HepG2 (cell line): ENCODE data around the gene C1QTNF5. TPM values are rescaled to one million over a fixed set of nuclear protein-coding genes. Genes with fewer than 3 reads are reported as not detected.

Source experiments
- GLMP ChIP-seq: sonication (generic); formaldehyde crosslinking; IDR thresholded peaks from 2 replicates; pipeline ENCODE4 v1.9.0; 2021; ENCODE audit warnings: missing genetic modification reagents, mild to moderate bottlenecking, borderline replicate concordance
- GPN1 ChIP-seq: sonication (generic); formaldehyde crosslinking; IDR thresholded peaks from 2 replicates; pipeline ENCODE4 v1.5.1; 2020; ENCODE audit warnings: missing genetic modification reagents, borderline replicate concordance
- HNRNPH1 ChIP-seq: fragments of 200-400 bp; formaldehyde crosslinking; optimal IDR thresholded peaks from 2 replicates; pipeline ENCODE3; 2017; ENCODE audit warnings: mild to moderate bottlenecking, low read depth, low read length
- MAX ChIP-seq: IDR thresholded peaks from 2 replicates; pipeline ENCODE4 v1.6.1; 2012; ENCODE audit warnings: inconsistent platforms
- MYC ChIP-seq: sonication (generic); formaldehyde crosslinking; IDR thresholded peaks from 2 replicates; pipeline ENCODE4 v1.9.0; 2021; ENCODE audit warnings: missing genetic modification reagents, borderline replicate concordance
- NFATC3 ChIP-seq: sonication (generic); formaldehyde crosslinking; IDR thresholded peaks from 2 replicates; pipeline ENCODE4 v1.5.1; 2020; ENCODE audit warnings: mild to moderate bottlenecking, missing genetic modification reagents
- NR2F1 ChIP-seq, 2 experiments: fragments of 450-650 bp in 1 of 2; formaldehyde crosslinking in 1 of 2; IDR thresholded peaks; 2 replicates each; pipeline versions ENCODE4 v1.5.0 to v1.6.1; 2016 to 2020; ENCODE audit warnings: mild to moderate bottlenecking in 1 of 2, missing compliant biosample characterization in 1 of 2, missing genetic modification reagents in 1 of 2, moderate library complexity in 1 of 2
- PCBP2 ChIP-seq: fragments of 200-400 bp; formaldehyde crosslinking; optimal IDR thresholded peaks from 2 replicates; pipeline ENCODE3; 2018; ENCODE audit warnings: low read length, low read depth; ENCODE audit not compliant: poor library complexity, severe bottlenecking
- RBAK ChIP-seq: sonication (generic); formaldehyde crosslinking; IDR thresholded peaks from 2 replicates; pipeline ENCODE4 v1.5.1; 2020; ENCODE audit warnings: mild to moderate bottlenecking, missing genetic modification reagents
- SKIL ChIP-seq: sonication (generic); formaldehyde crosslinking; IDR thresholded peaks from 2 replicates; pipeline ENCODE4 v1.8.0; 2022; ENCODE audit warnings: missing genetic modification reagents, mild to moderate bottlenecking, moderate library complexity, borderline replicate concordance
- SMARCE1 ChIP-seq: fragments of 450-650 bp; IDR thresholded peaks from 2 replicates; pipeline ENCODE4 v1.6.1; 2017; ENCODE audit warnings: borderline replicate concordance
- TAF1 ChIP-seq: sonication (generic); formaldehyde crosslinking; IDR thresholded peaks from 2 replicates; pipeline ENCODE4 v1.4.0; 2020; ENCODE audit warnings: missing genetic modification reagents
- TEAD2 ChIP-seq: sonication (generic); formaldehyde crosslinking; IDR thresholded peaks from 2 replicates; pipeline ENCODE4 v1.9.0; 2021; ENCODE audit warnings: missing genetic modification reagents
- ZNF10 ChIP-seq: sonication (generic); formaldehyde crosslinking; IDR thresholded peaks from 2 replicates; pipeline ENCODE4 v1.4.0; 2020; ENCODE audit warnings: mild to moderate bottlenecking, low read depth, missing genetic modification reagents, borderline replicate concordance
- ZNF235 ChIP-seq: sonication (generic); formaldehyde crosslinking; IDR thresholded peaks from 2 replicates; pipeline ENCODE4 v1.8.1; 2023; ENCODE audit warnings: mild to moderate bottlenecking, missing genetic modification reagents, borderline replicate concordance
- ZNF543 ChIP-seq: sonication (generic); formaldehyde crosslinking; IDR thresholded peaks from 2 replicates; pipeline ENCODE4 v1.4.0; 2020; ENCODE audit warnings: mild to moderate bottlenecking, missing genetic modification reagents
- ZNF609 ChIP-seq: sonication (generic); formaldehyde crosslinking; IDR thresholded peaks from 2 replicates; pipeline ENCODE4 v1.4.0; 2020; ENCODE audit warnings: mild to moderate bottlenecking, missing genetic modification reagents, borderline replicate concordance
- ZNF644 ChIP-seq: IDR thresholded peaks from 2 replicates; pipeline ENCODE4 v1.6.1; 2016; ENCODE audit warnings: low read depth
- ZNF709 ChIP-seq: sonication (generic); formaldehyde crosslinking; IDR thresholded peaks from 2 replicates; pipeline ENCODE4 v1.5.0; 2020; ENCODE audit warnings: mild to moderate bottlenecking, missing genetic modification reagents
- polyA plus RNA-seq, 8 experiments: library from polyadenylated mRNA; depleted of rRNA in 3 of 8; stranded (reverse) in 7 of 8; unstranded in 1 of 8; fragments of >200 nt; fragmentation: Illumina TruSeq in 4 of 8; extraction: Trizol in 4 of 8; gene quantifications; 2 replicates each; pipeline versions ENCODE4 v1.2.1 to v1.2.3, GENCODE V29; 2011 to 2016; ENCODE audit warnings: low read depth in 4 of 8, missing spikeins in 1 of 8, mixed read lengths in 1 of 8; ENCODE audit not compliant: insufficient read depth in 1 of 8
- total RNA-seq, 5 experiments: library from RNA; depleted of rRNA; stranded (reverse); fragments of >200 nt; fragmentation: Illumina TruSeq; extraction: Trizol; gene quantifications; 2 replicates each; pipeline ENCODE4 v1.2.3, GENCODE V29; 2016; ENCODE audit warnings: low read depth in 1 of 5
- TF ChIP-seq, protein P1 (sequence below): sonication (generic); formaldehyde crosslinking; IDR thresholded peaks from 2 replicates; pipeline ENCODE4 v1.5.0; 2020; ENCODE audit warnings: missing genetic modification reagents, mild to moderate bottlenecking, borderline replicate concordance

C1QTNF5 gene
- total and polyA plus RNA-seq, 2 of the 13 experiments (the other 11 are each of a cell fraction or from before 2014, with no cell fraction given), result 0.86 to 1.2 TPM

- TF ChIP-seq TEAD2 (CRISPR knock-in tag) (no peak), ZNF235 (CRISPR knock-in tag) (no peak), GPN1 (CRISPR knock-in tag) (no peak), NR2F1 (CRISPR knock-in tag; IDR thresholded peaks at IDR 0.05) (no peak), SKIL (CRISPR knock-in tag) (peak; percentile 47; the same call in 1 of the 2 replicates), ZNF609 (no peak), GLMP (CRISPR knock-in tag) (no peak), ZNF543 (CRISPR knock-in tag) (no peak), ZNF10 (CRISPR knock-in tag) (no peak), MYC (CRISPR knock-in tag) (peak; percentile 94), SMARCE1 (no peak), ZNF644 (CRISPR knock-in tag) (0 out of 2 replicates have a peak, but pooled peaks have one; percentile 24), PCBP2 (no peak), MAX (peak; percentile 100), RBAK (no peak), TAF1 (CRISPR knock-in tag) (peak; percentile 60), HNRNPH1 (no peak), ZNF709 (CRISPR knock-in tag) (peak; percentile 57; the same call in 1 of the 2 replicates), NFATC3 (CRISPR knock-in tag) (peak; percentile 78; the same call in 1 of the 2 replicates)
- TF ChIP-seq, protein P1, sequence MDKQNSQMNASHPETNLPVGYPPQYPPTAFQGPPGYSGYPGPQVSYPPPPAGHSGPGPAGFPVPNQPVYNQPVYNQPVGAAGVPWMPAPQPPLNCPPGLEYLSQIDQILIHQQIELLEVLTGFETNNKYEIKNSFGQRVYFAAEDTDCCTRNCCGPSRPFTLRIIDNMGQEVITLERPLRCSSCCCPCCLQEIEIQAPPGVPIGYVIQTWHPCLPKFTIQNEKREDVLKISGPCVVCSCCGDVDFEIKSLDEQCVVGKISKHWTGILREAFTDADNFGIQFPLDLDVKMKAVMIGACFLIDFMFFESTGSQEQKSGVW (CRISPR knock-in tag), result no peak
These were observed 40.7 kb upstream of the C1QTNF5 start, which contains the start of gene USP2 (continued) for GRCh38 chr11:119381181-119381988.
